IMR-90 (cell line): ENCODE data around the gene RHOF. TPM values are rescaled to one million over a fixed set of nuclear protein-coding genes. Genes with fewer than 3 reads are reported as not detected.

Experiments used
- ATAC-seq: fragments of 200-7000 bp; cut with Tn5 transposase; 2 replicates; pipeline ENCODE4 v1.9.1; 2020; ENCODE audit warnings: low read depth, mild to moderate bottlenecking, moderate library complexity
- BruUV-seq: library from RNA; stranded (reverse); fragments of 400-500 nt; replicated peaks from 2 replicates; lab custom pipeline; 2021; lab: Mats Ljungman, UMichigan
- CTCF ChIA-PET: fragments of 300-600 bp; formaldehyde crosslinking; extraction: SDS; loops from one replicate; lab custom pipeline; 2021; ENCODE audit warnings: antibody characterized with exemption; lab: Yijun Ruan, JAX
- POLR2A ChIA-PET: fragments of 300-600 bp; sonication (Branson Sonifier 250); formaldehyde crosslinking; loops from one replicate; lab custom pipeline; 2022; ENCODE audit warnings: antibody characterized with exemption; ENCODE audit not compliant: unreplicated experiment; lab: Charles Lee
- DNase-seq: peaks from one replicate; pipeline ENCODE4 v3.0.0; 2013
- H2AFZ ChIP-seq: replicated peaks from 2 replicates; pipeline ENCODE3; 2013; ENCODE audit warnings: low read length, mild to moderate bottlenecking; ENCODE audit not compliant: poor library complexity
- H2AK5ac ChIP-seq: 2 replicates; pipeline ENCODE4 v1.6.1; 2013; ENCODE audit warnings: low read depth, low read length, inconsistent platforms
- H2AK9ac ChIP-seq: replicated peaks from 2 replicates; pipeline ENCODE3; 2013; ENCODE audit warnings: mild to moderate bottlenecking, low read depth, low read length, moderate library complexity; ENCODE audit not compliant: poor library complexity
- H2BK120ac ChIP-seq: 2 replicates; pipeline ENCODE4 v1.6.1; 2013; ENCODE audit warnings: low read depth, low read length, inconsistent platforms
- H2BK15ac ChIP-seq: 3 replicates; pipeline ENCODE4 v1.6.1; 2013; ENCODE audit warnings: low read depth, low read length, inconsistent platforms
- H2BK20ac ChIP-seq: 2 replicates; pipeline ENCODE4 v1.6.1; 2013; ENCODE audit warnings: low read depth, mild to moderate bottlenecking, inconsistent platforms, low read length, moderate library complexity
- H2BK5ac ChIP-seq: 2 replicates; pipeline ENCODE4 v1.6.1; 2013; ENCODE audit warnings: mild to moderate bottlenecking, low read depth, low read length, inconsistent platforms; ENCODE audit not compliant: poor library complexity, severe bottlenecking
- H3K14ac ChIP-seq: replicated peaks from 2 replicates; pipeline ENCODE4 v1.6.1; 2013; ENCODE audit warnings: low read depth, low read length, inconsistent platforms
- H3K18ac ChIP-seq: 2 replicates; pipeline ENCODE4 v1.6.1; 2013; ENCODE audit warnings: low read depth, low read length, control low read depth
- H3K23ac ChIP-seq: 2 replicates; pipeline ENCODE4 v1.6.1; 2013; ENCODE audit warnings: low read depth, low read length, inconsistent platforms
- H3K27ac ChIP-seq: 2 replicates; pipeline ENCODE4 v1.5.1; 2013; ENCODE audit warnings: mild to moderate bottlenecking, control low read depth, low read length; ENCODE audit not compliant: insufficient read depth
- H3K27me3 ChIP-seq: 2 replicates; pipeline ENCODE4 v1.6.1; 2013; ENCODE audit warnings: low read length; ENCODE audit not compliant: control insufficient read depth, insufficient read depth
- H3K36me3 ChIP-seq: 2 replicates; pipeline ENCODE4 v1.6.1; 2013; ENCODE audit warnings: low read length, mixed read lengths; ENCODE audit not compliant: control insufficient read depth, insufficient read depth
- H3K4ac ChIP-seq: 2 replicates; pipeline ENCODE4 v1.6.1; 2013; ENCODE audit warnings: low read depth, low read length, inconsistent platforms
- H3K4me1 ChIP-seq: 2 replicates; pipeline ENCODE4 v1.6.1; 2013; ENCODE audit warnings: low read length, mixed read lengths; ENCODE audit not compliant: control insufficient read depth, insufficient read depth
- H3K4me2 ChIP-seq: 2 replicates; pipeline ENCODE4 v1.6.1; 2013; ENCODE audit warnings: low read depth, mild to moderate bottlenecking, control low read depth, low read length, moderate library complexity
- H3K4me3 ChIP-seq: 2 replicates; pipeline ENCODE4 v1.5.1; 2013; ENCODE audit warnings: low read depth, mild to moderate bottlenecking, control low read depth, low read length, moderate library complexity; ENCODE audit not compliant: insufficient read depth
- H3K56ac ChIP-seq: 2 replicates; pipeline ENCODE4 v1.6.1; 2013; ENCODE audit warnings: low read length, inconsistent platforms; ENCODE audit not compliant: insufficient read depth; ENCODE audit errors: extremely low read depth
- H3K79me1 ChIP-seq, 2 experiments: 2 replicates each; pipeline ENCODE4 v1.6.1; 2013; ENCODE audit warnings: low read length in 2 of 2, inconsistent platforms in 1 of 2, low read depth in 1 of 2
- H3K9ac ChIP-seq: 2 replicates; pipeline ENCODE4 v1.6.1; 2013; ENCODE audit warnings: low read depth, low read length, control low read depth
- H3K9me1 ChIP-seq: 2 replicates; pipeline ENCODE4 v1.6.1; 2013; ENCODE audit warnings: low read length, inconsistent platforms; ENCODE audit not compliant: insufficient read depth
- H3K9me3 ChIP-seq: 2 replicates; pipeline ENCODE4 v1.6.1; 2013; ENCODE audit warnings: low read length; ENCODE audit not compliant: control insufficient read depth, insufficient read depth
- H4K20me1 ChIP-seq: 2 replicates; pipeline ENCODE4 v1.6.1; 2013; ENCODE audit warnings: low read length, inconsistent platforms; ENCODE audit not compliant: insufficient read depth
- H4K5ac ChIP-seq: 2 replicates; pipeline ENCODE4 v1.6.1; 2013; ENCODE audit warnings: mild to moderate bottlenecking, low read depth, low read length, control low read depth
- H4K8ac ChIP-seq, 2 experiments: 2 replicates each; pipeline ENCODE4 v1.6.1; 2013; ENCODE audit warnings: low read depth in 2 of 2, low read length in 2 of 2, control low read depth in 1 of 2, inconsistent platforms in 1 of 2
- H4K91ac ChIP-seq: 2 replicates; pipeline ENCODE4 v1.6.1; 2013; ENCODE audit warnings: low read depth, low read length, inconsistent platforms; ENCODE audit not compliant: insufficient read depth
- BHLHE40 ChIP-seq: fragments of 150-350 bp; IDR thresholded peaks from 2 replicates; pipeline ENCODE4 v1.6.1; 2016; ENCODE audit warnings: mild to moderate bottlenecking, low read depth, low read length
- CEBPB ChIP-seq: IDR thresholded peaks from 2 replicates; pipeline ENCODE4 v1.6.1; 2012; ENCODE audit warnings: low read depth, low read length, improper control_type of control experiment
- CHD1 ChIP-seq: IDR thresholded peaks from 2 replicates; pipeline ENCODE4 v1.6.1; 2012; ENCODE audit warnings: low read depth, low read length, improper control_type of control experiment
- FOS ChIP-seq: fragments of 150-350 bp; IDR thresholded peaks from 2 replicates; pipeline ENCODE4 v1.6.1; 2016; ENCODE audit warnings: low read depth, low read length
- MXI1 ChIP-seq: IDR thresholded peaks from 2 replicates; pipeline ENCODE4 v1.6.1; 2012; ENCODE audit warnings: low read depth, mild to moderate bottlenecking, low read length, moderate library complexity, borderline replicate concordance
- POLR2A ChIP-seq: IDR thresholded peaks from 2 replicates; pipeline ENCODE4 v1.6.1; 2012; ENCODE audit warnings: mild to moderate bottlenecking, low read depth, low read length
- WGBS, 2 experiments: methylation state at CpG; one replicate each; pipeline versions ENCODE4 v1.1.5 to v1.1.7; 2013; ENCODE audit warnings: missing lambda C conversion rate in 2 of 2; ENCODE audit not compliant: insufficient read length in 1 of 2; ENCODE audit errors: extremely low coverage in 2 of 2; 5-methylcytosine and 5-hydroxymethylcytosine counted together
- dilution Hi-C: fragments of 300-500 bp; cut with HindIII; formaldehyde crosslinking; loops from one replicate; pipeline ENCODE4 v1.14.3; 2018; ENCODE audit warnings: low sequenced_read_pairs; ENCODE audit not compliant: unreplicated experiment
- in situ Hi-C: fragments of 300-500 bp; cut with MboI; formaldehyde crosslinking; loops from 3 replicates; pipeline ENCODE4 v1.14.3; 2019; ENCODE audit warnings: low sequenced_read_pairs, inconsistent platforms, mixed read lengths
- intact Hi-C: fragments of 100-400 bp; cut with micrococcal nuclease; formaldehyde crosslinking; loops from 2 replicates; pipeline ENCODE4 v1.10.0; 2022
- polyA plus RNA-seq, 3 experiments: library from polyadenylated mRNA; depleted of rRNA; stranded (reverse); fragments of >200 nt; gene quantifications; 2 replicates each; pipeline ENCODE4 v1.2.3, GENCODE V29; 2012; ENCODE audit warnings: low replicate concordance in 1 of 3
- total RNA-seq: library from RNA; depleted of rRNA; stranded (reverse); fragments of >200 nt; gene quantifications from 2 replicates; pipeline ENCODE4 v1.2.3, GENCODE V29; 2012

The RHOF gene
- total and polyA plus RNA-seq, 2 of the 4 experiments (the other 2 are of a cell fraction) = 3.0 to 5.1 TPM

- WGBS, 2 experiments = 100% methylated on average over 1 of the region's 11 CpGs; no CpG with 5 or more reads in 1 of the 2 experiments
- Histone ChIP-seq H3K23ac (no peak overlapping the region), H3K18ac (no peak overlapping the region), H3K4me3 (no peak overlapping the region), H3K79me1 (peaks cover 0 to 3% of the 10 kb centered on the region in 2 experiments; a peak in 1 of 4 replicates), H4K91ac (no peak overlapping the region), H3K27ac (no peak overlapping the region), H3K56ac (no peak overlapping the region), H3K4ac (no peak overlapping the region), H4K8ac (no peak overlapping the region), H3K14ac (no peak overlapping the region), H2AK5ac (no peak overlapping the region), H3K4me1 (peaks cover 4% of the 10 kb centered on the region), H4K5ac (no peak overlapping the region), H3K9me1 (0 out of 2 replicates have a peak, but pooled peaks cover 10% of the 10 kb centered on the region), H4K20me1 (no peaks in the 10 kb centered on the region), H2AK9ac (no peak overlapping the region), H3K9ac (no peak overlapping the region), H3K9me3 (no peaks in the 10 kb centered on the region), H2BK15ac (no peak overlapping the region), H2AFZ (no peak overlapping the region), H3K36me3 (peaks cover 24% of the 10 kb centered on the region), H3K27me3 (no peaks in the 10 kb centered on the region), H2BK20ac (no peak overlapping the region), H2BK120ac (no peak overlapping the region), H2BK5ac (no peak overlapping the region), H3K4me2 (no peak overlapping the region)
- CTCF ChIA-PET = no interaction called here
- TF ChIP-seq POLR2A = no peak
- TF ChIP-seq MXI1 = no peak
- TF ChIP-seq FOS = no peak
- no peak for TF ChIP-seq CHD1
- TF ChIP-seq CEBPB = no peak
- no peak for TF ChIP-seq BHLHE40
- ATAC-seq = no peak
- in situ Hi-C loops (no loop called here), dilution Hi-C loops (no loop called here), intact Hi-C loops (no loop called here)
- no TSS peak for BruUV-seq
- POLR2A ChIA-PET = no interaction called here
- DNase-seq = no peak
Observed at GRCh38 chr12:121754836-121755235, 38.7 kb downstream of the RHOF start.
